ENCODE measurements around the gene PLA2G6. TPM values are rescaled to one million over a fixed set of nuclear protein-coding genes. Genes with fewer than 3 reads are reported as not detected.

Gene PLA2G6
- total and polyA plus RNA-seq, 9 of the 15 experiments (the other 6 are each of a cell fraction or from before 2014, with no cell fraction given), result 0.11 to 12.2 (median 9.7) TPM

- no TSS peak for BruUV-seq (replicated peaks)
- ATAC-seq, result no peak
- ChIA-PET CTCF (ENCODE audit: low intra/inter-chr PET ratio) (no interaction called here), POLR2A (interaction anchor here (0.6 kb wide), 1 partner anchor 302 kb away, joined by 3 read pairs; no protein-coding TSS in a partner anchor)
- in situ Hi-C loops (cut with MboI), result no loop called here
- Histone ChIP-seq H3K9me3 (replicated peaks; ENCODE audit: control insufficient read depth, insufficient read depth, low read depth, low read length) (no peaks in the 10 kb centered on the region), H3K4me2 (ENCODE audit: insufficient read depth, low read length) (no peak overlapping the region), H3K4me3 (no peak overlapping the region), H3K27ac (ENCODE audit: extremely low read depth, low read depth, low read length) (no peak overlapping the region), H3K36me3 (ENCODE audit: control insufficient read depth, insufficient read depth, low read length) (no peaks in the 10 kb centered on the region), H3K4me1 (replicated peaks in 1 of 2; ENCODE audit: control insufficient read depth in 2 of 2, insufficient read depth in 2 of 2, low read length in 2 of 2) (peaks cover 15 to 34% of the 10 kb centered on the region in 2 experiments), H3K27me3 (ENCODE audit: control insufficient read depth in 2 of 2, insufficient read depth in 2 of 2, low read length in 2 of 2) (no peaks in the 10 kb centered on the region), H4K20me1 (replicated peaks; ENCODE audit: control insufficient read depth, insufficient read depth, low read length) (no peaks in the 10 kb centered on the region), H2AFZ (ENCODE audit: low read depth, low read length) (no peak overlapping the region), H3K9me1 (ENCODE audit: control insufficient read depth, insufficient read depth, low read length) (no peaks in the 10 kb centered on the region), H3K79me2 (ENCODE audit: control insufficient read depth, insufficient read depth, low read length) (no peaks in the 10 kb centered on the region), H3K9ac (ENCODE audit: insufficient read depth in 1 of 2, low read depth in 2 of 2, low read length in 2 of 2) (no peak overlapping the region)
- no peak for DNase-seq (ENCODE audit: extremely low read depth in 1 of 4, low spot score in 3 of 4)
- no peak for FAIRE-seq
- 35% methylated on average over 4 of the region's 6 CpGs for WGBS (ENCODE audit: insufficient coverage, low coverage, missing lambda C conversion rate)
- no peak for TF ChIP-seq ZBTB7A (IDR thresholded peaks at IDR 0.05; ENCODE audit: borderline replicate concordance, control insufficient read depth, low read depth, low read length)
- no peak for TF ChIP-seq ZNF280A (IDR thresholded peaks at IDR 0.05; ENCODE audit: low read depth, partially characterized antibody)
- TF ChIP-seq AFF1 (IDR thresholded peaks at IDR 0.05; ENCODE audit: low read depth in 1 of 2, partially characterized antibody in 2 of 2), result no peak
- no peak for TF ChIP-seq ZNF121 (CRISPR knock-in tag; conservative IDR thresholded peaks at IDR 0.05)
- TF ChIP-seq POLR2G (IDR thresholded peaks at IDR 0.05; ENCODE audit: low read depth, low read length), result no peak
- intact Hi-C loops (cut with micrococcal nuclease), result no loop called here
Measured at GRCh38 chr22:38122616-38123015, 59.0 kb downstream of the PLA2G6 start.

All from K562 (cell line).